ENCODE data around the gene ANGPT4.
"Not testable (repeated sequence)": the region's sequence is repeated elsewhere in the genome, so short reads cannot be mapped to it uniquely, and the experiment has no call there.

The ANGPT4 gene

GRCh38 chr20:904039-904545 lies 12.0 kb downstream of the ANGPT4 start:
- no peak for DNase-seq (ENCODE audit: low read depth)
- no peak for TF ChIP-seq CTCF (IDR thresholded peaks at IDR 0.05; ENCODE audit: control insufficient read depth, insufficient read depth, low read depth, low read length, missing control alignments)
- H3K4me3 ChIP-seq (ENCODE audit: control insufficient read depth, low read depth, low read length) = no peak overlapping the region

GRCh38 chr20:897436-897835 lies 18.7 kb downstream of the ANGPT4 start:
- H3K4me3 ChIP-seq (ENCODE audit: control insufficient read depth, low read depth, low read length); DNase-seq (ENCODE audit: low read depth): not testable (repeated sequence)

GRCh38 chr20:896501-897025 lies 19.6 kb downstream of the ANGPT4 start:
- no peak for TF ChIP-seq CTCF (IDR thresholded peaks at IDR 0.05; ENCODE audit: control insufficient read depth, insufficient read depth, low read depth, low read length, missing control alignments)
- no peak overlapping the region for H3K4me3 ChIP-seq (ENCODE audit: control insufficient read depth, low read depth, low read length)
- DNase-seq (ENCODE audit: low read depth) = no peak

GRCh38 chr20:892371-892770 lies 23.8 kb downstream of the ANGPT4 start:
- not testable (repeated sequence) for H3K4me3 ChIP-seq (ENCODE audit: control insufficient read depth, low read depth, low read length); DNase-seq (ENCODE audit: low read depth)

- no peak overlapping the region for H3K4me3 ChIP-seq (ENCODE audit: control insufficient read depth, low read depth, low read length)
- no peak for DNase-seq (ENCODE audit: low read depth)
- no peak for TF ChIP-seq CTCF (IDR thresholded peaks at IDR 0.05; ENCODE audit: control insufficient read depth, insufficient read depth, low read depth, low read length, missing control alignments)
Observed at GRCh38 chr20:891706-892080, 24.4 kb downstream of the ANGPT4 start.

- no peak overlapping the region for H3K4me3 ChIP-seq (ENCODE audit: control insufficient read depth, low read depth, low read length)
- TF ChIP-seq CTCF (IDR thresholded peaks at IDR 0.05; ENCODE audit: control insufficient read depth, insufficient read depth, low read depth, low read length, missing control alignments) = no peak
- no peak for DNase-seq (ENCODE audit: low read depth)
Observed at GRCh38 chr20:891058-891705, 25.0 kb downstream of the ANGPT4 start.

GRCh38 chr20:890666-891057 lies 25.5 kb downstream of the ANGPT4 start:
- H3K4me3 ChIP-seq (ENCODE audit: control insufficient read depth, low read depth, low read length) = no peak overlapping the region
- TF ChIP-seq CTCF (IDR thresholded peaks at IDR 0.05; ENCODE audit: control insufficient read depth, insufficient read depth, low read depth, low read length, missing control alignments) = no peak
- DNase-seq (ENCODE audit: low read depth) = no peak

Measured in AG09309 (cell line).